HFFc6 (cell line): Measurements from ENCODE around the gene BARX1. TPM values are rescaled to one million over a fixed set of nuclear protein-coding genes. Genes with fewer than 3 reads are reported as not detected.

Experiments used
- DNase-seq: peaks from one replicate; pipeline ENCODE4 v3.0.0-alpha.2; 2018
- H3K27ac Mint-ChIP-seq: 2 replicates; pipeline ENCODE4 v1.8.0; 2020; ENCODE audit warnings: mild to moderate bottlenecking, mixed read lengths
- H3K27me3 Mint-ChIP-seq: 2 replicates; pipeline ENCODE4 v1.8.0; 2021; ENCODE audit warnings: mild to moderate bottlenecking, moderate library complexity, mixed read lengths; ENCODE audit not compliant: insufficient read depth
- H3K36me3 Mint-ChIP-seq: 2 replicates; pipeline ENCODE4 v1.8.0; 2021; ENCODE audit warnings: low read depth, mixed read lengths
- H3K4me1 Mint-ChIP-seq: 2 replicates; pipeline ENCODE4 v1.8.0; 2020; ENCODE audit warnings: low read depth, mixed read lengths
- H3K4me3 Mint-ChIP-seq: 2 replicates; pipeline ENCODE4 v1.8.0; 2020; ENCODE audit warnings: mild to moderate bottlenecking, moderate library complexity, mixed read lengths
- H3K9me3 Mint-ChIP-seq: 2 replicates; pipeline ENCODE4 v1.8.0; 2020; ENCODE audit warnings: mild to moderate bottlenecking, mixed read lengths
- CTCF ChIP-seq: fragments of 200-600 bp; sonication (generic); IDR thresholded peaks from 2 replicates; pipeline ENCODE4 v1.5.0; 2021; ENCODE audit warnings: antibody characterized with exemption, mild to moderate bottlenecking
- total RNA-seq, 6 experiments: library from RNA; stranded (reverse); fragmentation: NEBNext Ultra II Directional; extraction: Animal tissue kit (Norgen Biotek cat#: 25700); gene quantifications; 2 replicates in 1 of 6; 3 replicates in 5 of 6; pipeline ENCODE4 v1.2.3, GENCODE V29; 2021

BARX1 gene
- total RNA-seq, 6 experiments from 2014 or later: not detected

- DNase-seq: no peak
- Mint-ChIP-seq H3K4me1 (no peaks in the 10 kb centered on the region), H3K9me3 (no peaks in the 10 kb centered on the region), H3K4me3 (no peak overlapping the region), H3K36me3 (no peaks in the 10 kb centered on the region), H3K27ac (no peak overlapping the region), H3K27me3 (peaks cover 17% of the 10 kb centered on the region)
- TF ChIP-seq CTCF: no peak
Observed at GRCh38 chr9:93910598-93910997, 44.6 kb downstream of the BARX1 start.

- DNase-seq: no peak
- H3K4me1 Mint-ChIP-seq: no peaks in the 10 kb centered on the region
- no peak overlapping the region for H3K27ac Mint-ChIP-seq
- peaks cover 17% of the 10 kb centered on the region for H3K27me3 Mint-ChIP-seq
- no peaks in the 10 kb centered on the region for H3K36me3 Mint-ChIP-seq
- H3K9me3 Mint-ChIP-seq: no peaks in the 10 kb centered on the region
- TF ChIP-seq CTCF: no peak
- H3K4me3 Mint-ChIP-seq: no peak overlapping the region
Observed at GRCh38 chr9:93910196-93910595, 45.0 kb downstream of the BARX1 start.

- H3K4me3 Mint-ChIP-seq: no peak overlapping the region
- H3K27ac Mint-ChIP-seq: no peak overlapping the region
- no peaks in the 10 kb centered on the region for H3K36me3 Mint-ChIP-seq
- no peaks in the 10 kb centered on the region for H3K4me1 Mint-ChIP-seq
- no peaks in the 10 kb centered on the region; the same call in 1 of the 2 replicates for H3K9me3 Mint-ChIP-seq
- no peak for DNase-seq
- no peak for TF ChIP-seq CTCF
- peaks cover 20% of the 10 kb centered on the region for H3K27me3 Mint-ChIP-seq
Observed at GRCh38 chr9:93909242-93909616, 45.9 kb downstream of the BARX1 start.

GRCh38 chr9:93908591-93909241 lies 46.4 kb downstream of the BARX1 start:
- Mint-ChIP-seq H3K4me1 (no peaks in the 10 kb centered on the region), H3K36me3 (no peaks in the 10 kb centered on the region), H3K27ac (no peak overlapping the region), H3K4me3 (no peak overlapping the region), H3K9me3 (no peaks in the 10 kb centered on the region; the same call in 1 of the 2 replicates), H3K27me3 (peaks cover 20% of the 10 kb centered on the region)
- no peak for TF ChIP-seq CTCF
- no peak for DNase-seq

- no peak overlapping the region for H3K4me3 Mint-ChIP-seq
- no peaks in the 10 kb centered on the region for H3K4me1 Mint-ChIP-seq
- no peak for TF ChIP-seq CTCF
- no peaks in the 10 kb centered on the region; the same call in 1 of the 2 replicates for H3K9me3 Mint-ChIP-seq
- no peak for DNase-seq
- H3K27me3 Mint-ChIP-seq: peaks cover 20% of the 10 kb centered on the region
- H3K27ac Mint-ChIP-seq: no peak overlapping the region
- H3K36me3 Mint-ChIP-seq: no peaks in the 10 kb centered on the region
Observed at GRCh38 chr9:93907551-93908199, 47.5 kb downstream of the BARX1 start.
